HepG2 (cell line): ENCODE measurements around the gene AKIP1. TPM values are rescaled to one million over a fixed set of nuclear protein-coding genes. Genes with fewer than 3 reads are reported as not detected.

Experiments used
- CHD4 ChIP-seq: fragments of 200-600 bp; sonication (generic); IDR thresholded peaks from 2 replicates; pipeline ENCODE4 v1.7.0; 2017; ENCODE audit warnings: mild to moderate bottlenecking, low read length, borderline replicate concordance
- HNF1B ChIP-seq: sonication (generic); formaldehyde crosslinking; IDR thresholded peaks from 2 replicates; pipeline ENCODE4 v1.5.1; 2020; ENCODE audit warnings: mild to moderate bottlenecking, moderate library complexity, missing genetic modification reagents
- IRF2 ChIP-seq: IDR thresholded peaks from 2 replicates; pipeline ENCODE4 v1.6.1; 2018; ENCODE audit warnings: missing genetic modification reagents, missing compliant biosample characterization
- JUNB ChIP-seq: sonication (generic); formaldehyde crosslinking; IDR thresholded peaks from 2 replicates; pipeline ENCODE4 v1.8.0; 2022; ENCODE audit warnings: missing genetic modification reagents, mild to moderate bottlenecking, borderline replicate concordance
- MAZ ChIP-seq, 2 experiments: sonication (generic) in 1 of 2; formaldehyde crosslinking in 1 of 2; IDR thresholded peaks; 2 replicates each; pipeline versions ENCODE4 v1.5.0 to v1.6.1; 2012 to 2020; ENCODE audit warnings: low read depth in 2 of 2, mild to moderate bottlenecking in 2 of 2, borderline replicate concordance in 1 of 2, improper control_type of control experiment in 1 of 2, low read length in 1 of 2, missing genetic modification reagents in 1 of 2, moderate library complexity in 1 of 2
- MEIS1 ChIP-seq: sonication (generic); formaldehyde crosslinking; IDR thresholded peaks from 2 replicates; pipeline ENCODE4 v1.9.0; 2021; ENCODE audit warnings: mild to moderate bottlenecking, missing genetic modification reagents, moderate library complexity, borderline replicate concordance
- NFIC ChIP-seq: IDR thresholded peaks from 2 replicates; pipeline ENCODE4 v1.6.1; 2012; ENCODE audit warnings: mild to moderate bottlenecking, low read length, inconsistent platforms
- SCMH1 ChIP-seq: sonication (generic); formaldehyde crosslinking; IDR thresholded peaks from 2 replicates; pipeline ENCODE4 v1.9.0; 2021; ENCODE audit warnings: missing genetic modification reagents, mild to moderate bottlenecking, borderline replicate concordance
- ZFX ChIP-seq: sonication (generic); formaldehyde crosslinking; IDR thresholded peaks from 2 replicates; pipeline ENCODE4 v1.4.0; 2020; ENCODE audit warnings: mild to moderate bottlenecking, low read depth, missing genetic modification reagents, moderate library complexity
- ZNF318 ChIP-seq: sonication (generic); formaldehyde crosslinking; IDR thresholded peaks from 2 replicates; pipeline ENCODE4 v1.4.0; 2020; ENCODE audit warnings: mild to moderate bottlenecking, missing genetic modification reagents
- ZNF33B ChIP-seq: sonication (generic); formaldehyde crosslinking; IDR thresholded peaks from 2 replicates; pipeline ENCODE4 v1.5.1; 2020; ENCODE audit warnings: mild to moderate bottlenecking, missing genetic modification reagents
- ZNF354B ChIP-seq: sonication (generic); formaldehyde crosslinking; IDR thresholded peaks from 2 replicates; pipeline ENCODE4 v1.8.0; 2022; ENCODE audit warnings: mild to moderate bottlenecking, missing genetic modification reagents
- ZNF510 ChIP-seq: sonication (generic); formaldehyde crosslinking; IDR thresholded peaks from 2 replicates; pipeline ENCODE4 v1.4.0; 2020; ENCODE audit warnings: low read depth, mild to moderate bottlenecking, missing genetic modification reagents
- ZNF75D ChIP-seq: sonication (generic); formaldehyde crosslinking; IDR thresholded peaks from 2 replicates; pipeline ENCODE4 v1.8.1; 2023; ENCODE audit warnings: missing genetic modification reagents, mild to moderate bottlenecking, borderline replicate concordance
- ZNF772 ChIP-seq: sonication (generic); formaldehyde crosslinking; IDR thresholded peaks from 2 replicates; pipeline ENCODE4 v1.5.0; 2020; ENCODE audit warnings: mild to moderate bottlenecking, missing genetic modification reagents
- ZNF878 ChIP-seq: sonication (generic); formaldehyde crosslinking; IDR thresholded peaks from 2 replicates; pipeline ENCODE4 v1.8.1; 2023; ENCODE audit warnings: mild to moderate bottlenecking, missing genetic modification reagents, moderate library complexity
- polyA plus RNA-seq, 8 experiments: library from polyadenylated mRNA; depleted of rRNA in 3 of 8; stranded (reverse) in 7 of 8; unstranded in 1 of 8; fragments of >200 nt; fragmentation: Illumina TruSeq in 4 of 8; extraction: Trizol in 4 of 8; gene quantifications; 2 replicates each; pipeline versions ENCODE4 v1.2.1 to v1.2.3, GENCODE V29; 2011 to 2016; ENCODE audit warnings: low read depth in 4 of 8, missing spikeins in 1 of 8, mixed read lengths in 1 of 8; ENCODE audit not compliant: insufficient read depth in 1 of 8
- total RNA-seq, 5 experiments: library from RNA; depleted of rRNA; stranded (reverse); fragments of >200 nt; fragmentation: Illumina TruSeq; extraction: Trizol; gene quantifications; 2 replicates each; pipeline ENCODE4 v1.2.3, GENCODE V29; 2016; ENCODE audit warnings: low read depth in 1 of 5

The AKIP1 gene
- total and polyA plus RNA-seq, 2 of the 13 experiments (the other 11 are each of a cell fraction or from before 2014, with no cell fraction given), result 10.0 to 20.3 TPM

- TF ChIP-seq JUNB (no peak), ZNF75D (CRISPR knock-in tag) (no peak), ZNF318 (CRISPR knock-in tag) (no peak), SCMH1 (no peak), ZNF354B (CRISPR knock-in tag) (0 out of 2 replicates have a peak, but pooled peaks have one; percentile 14), IRF2 (CRISPR knock-in tag) (peak; percentile 42; the same call in 1 of the 2 replicates), MEIS1 (CRISPR knock-in tag) (peak; percentile 29), CHD4 (0 out of 2 replicates have a peak, but pooled peaks have one; percentile 39), ZNF33B (CRISPR knock-in tag) (peak; percentile 60; the same call in 1 of the 2 replicates), MAZ (IDR thresholded peaks at IDR 0.05; ENCODE audit: borderline replicate concordance, low read depth, low read length) (peak; percentile 32), MAZ (CRISPR knock-in tag; IDR thresholded peaks at IDR 0.05; ENCODE audit: low read depth) (peak; percentile 38), ZNF510 (no peak), HNF1B (CRISPR knock-in tag) (peak; percentile 58; the same call in 1 of the 2 replicates), NFIC (no peak), ZNF772 (CRISPR knock-in tag) (peak; percentile 38; the same call in 1 of the 2 replicates), ZNF878 (peak; percentile 46; the same call in 1 of the 2 replicates), ZFX (CRISPR knock-in tag) (peak; percentile 99)
Observed at GRCh38 chr11:8964324-8965320, 53.6 kb downstream of the AKIP1 start, which contains the start of gene TMEM9B (continued).
